OCI-LY7 (cell line): ENCODE data around the gene CEP112. TPM values are rescaled to one million over a fixed set of nuclear protein-coding genes. Genes with fewer than 3 reads are reported as not detected.

ENCODE experiments used
- BruUV-seq: library from RNA; stranded (reverse); fragments of 400-500 nt; replicated peaks from 2 replicates; lab custom pipeline; 2021; lab: Mats Ljungman, UMichigan
- CTCF ChIA-PET: fragments of 300-600 bp; sonication (Branson Sonifier 250); formaldehyde crosslinking; loops from one replicate; lab custom pipeline; 2022; ENCODE audit warnings: antibody characterized with exemption; ENCODE audit not compliant: unreplicated experiment; lab: Charles Lee
- POLR2A ChIA-PET: fragments of 300-600 bp; sonication (Branson Sonifier 250); formaldehyde crosslinking; loops from one replicate; lab custom pipeline; 2022; ENCODE audit warnings: antibody characterized with exemption; lab: Charles Lee
- DNase-seq: peaks from one replicate; pipeline ENCODE4 v3.0.0-alpha.2; 2015; ENCODE audit warnings: low spot score
- H2AFZ ChIP-seq: fragments of 200-600 bp; sonication (generic), shearing (Covaris generic); 2 replicates; pipeline ENCODE4 v1.6.1; 2014; ENCODE audit warnings: mild to moderate bottlenecking, antibody characterized with exemption, low read length, moderate library complexity
- H3K27ac ChIP-seq: fragments of 200-600 bp; sonication (generic); 2 replicates; pipeline ENCODE4 v1.5.1; 2014; ENCODE audit warnings: mixed run types, low read depth, mild to moderate bottlenecking, moderate library complexity, low read length, inconsistent platforms; ENCODE audit not compliant: poor library complexity, severe bottlenecking
- H3K36me3 ChIP-seq: fragments of 200-600 bp; sonication (generic); 2 replicates; pipeline ENCODE4 v1.6.1; 2014; ENCODE audit warnings: mild to moderate bottlenecking, antibody characterized with exemption, low read length, moderate library complexity, mixed read lengths; ENCODE audit not compliant: insufficient read depth
- H3K4me1 ChIP-seq: fragments of 200-600 bp; sonication (generic); 2 replicates; pipeline ENCODE4 v1.5.1; 2014; ENCODE audit warnings: mild to moderate bottlenecking, low read length; ENCODE audit not compliant: insufficient read depth, poor library complexity, severe bottlenecking
- H3K4me2 ChIP-seq: fragments of 200-600 bp; sonication (generic); 2 replicates; pipeline ENCODE4 v1.6.1; 2014; ENCODE audit warnings: mild to moderate bottlenecking, low read length
- H3K4me3 ChIP-seq: fragments of 200-600 bp; sonication (generic); 2 replicates; pipeline ENCODE4 v1.5.1; 2014; ENCODE audit warnings: mild to moderate bottlenecking, low read depth, low read length; ENCODE audit not compliant: poor library complexity, severe bottlenecking
- H3K79me2 ChIP-seq: fragments of 200-600 bp; sonication (generic); 2 replicates; pipeline ENCODE4 v1.6.1; 2016; ENCODE audit warnings: low read depth, mild to moderate bottlenecking, low read length, moderate library complexity, mixed read lengths; ENCODE audit not compliant: insufficient read depth
- H3K9me2 ChIP-seq: fragments of 200-600 bp; sonication (generic); 2 replicates; pipeline ENCODE4 v1.6.1; 2016; ENCODE audit warnings: mild to moderate bottlenecking, low read length, mixed read lengths; ENCODE audit not compliant: insufficient read depth
- H3K9me3 ChIP-seq: fragments of 200-600 bp; sonication (generic); 2 replicates; pipeline ENCODE4 v1.6.1; 2014; ENCODE audit warnings: mild to moderate bottlenecking, mixed run types, low read length, mixed read lengths
- H4K20me1 ChIP-seq: fragments of 200-600 bp; sonication (generic); 2 replicates; pipeline ENCODE4 v1.6.1; 2014; ENCODE audit warnings: mild to moderate bottlenecking, antibody characterized with exemption, low read length, moderate library complexity, mixed read lengths; ENCODE audit not compliant: insufficient read depth
- EZH2phosphoT487 ChIP-seq: fragments of 200-600 bp; sonication (generic); IDR thresholded peaks from 2 replicates; pipeline ENCODE4 v1.6.1; 2018; ENCODE audit warnings: low read depth, borderline replicate concordance, mild to moderate bottlenecking, mixed run types, antibody characterized with exemption, low read length, moderate library complexity, mixed read lengths
- intact Hi-C: fragments of 100-400 bp; cut with micrococcal nuclease; formaldehyde crosslinking; loops from one replicate; pipeline ENCODE4 v1.10.0; 2022; ENCODE audit not compliant: unreplicated experiment
- total RNA-seq, 2 experiments: library from RNA; depleted of rRNA in 1 of 2; stranded (reverse); fragments of >200 nt in 1 of 2; shearing (Covaris generic) in 1 of 2; gene quantifications; 2 replicates each; pipeline ENCODE4 v1.2.3, GENCODE V29; 2014 to 2022
- TF ChIP-seq, protein P1 (sequence below): fragments of 200-600 bp; sonication (generic); conservative IDR thresholded peaks from 2 replicates; pipeline ENCODE4 v1.5.1; 2014; ENCODE audit warnings: mild to moderate bottlenecking, antibody characterized with exemption, low read length, moderate library complexity, mixed read lengths

CEP112 gene
- total RNA-seq, 2 experiments from 2014 or later = 2.7 to 6.9 TPM

DNA sequence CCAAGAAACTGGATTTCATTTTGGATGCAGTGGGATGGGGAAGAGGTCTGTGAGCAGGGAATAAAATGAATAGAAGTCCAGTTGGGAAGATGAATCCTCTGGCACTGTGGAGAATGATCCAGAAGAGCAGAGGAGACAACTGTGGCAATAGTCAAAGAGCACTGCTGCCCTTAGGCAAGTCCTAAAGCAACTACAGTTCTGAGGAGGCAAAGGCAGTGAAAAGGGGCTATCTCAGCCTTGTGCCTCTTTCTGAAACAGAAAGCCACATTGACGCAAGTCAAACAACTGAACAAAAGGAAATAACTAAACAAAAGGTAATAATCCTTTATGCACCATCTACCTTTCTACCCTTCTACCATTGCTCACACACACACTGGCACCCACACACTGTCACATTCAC lies 392.5 kb downstream of the CEP112 start:
- ChIA-PET CTCF (no interaction called here), POLR2A (no interaction called here)
- H2AFZ ChIP-seq = no peak overlapping the region
- H3K79me2 ChIP-seq = no peaks in the 10 kb centered on the region
- intact Hi-C loops = loop anchor here (10.0 kb wide), 1 partner anchor 505 kb away; no protein-coding TSS in a partner anchor
- H3K9me2 ChIP-seq = no peaks in the 10 kb centered on the region
- no peak for TF ChIP-seq EZH2phosphoT487
- TF ChIP-seq, protein P1, sequence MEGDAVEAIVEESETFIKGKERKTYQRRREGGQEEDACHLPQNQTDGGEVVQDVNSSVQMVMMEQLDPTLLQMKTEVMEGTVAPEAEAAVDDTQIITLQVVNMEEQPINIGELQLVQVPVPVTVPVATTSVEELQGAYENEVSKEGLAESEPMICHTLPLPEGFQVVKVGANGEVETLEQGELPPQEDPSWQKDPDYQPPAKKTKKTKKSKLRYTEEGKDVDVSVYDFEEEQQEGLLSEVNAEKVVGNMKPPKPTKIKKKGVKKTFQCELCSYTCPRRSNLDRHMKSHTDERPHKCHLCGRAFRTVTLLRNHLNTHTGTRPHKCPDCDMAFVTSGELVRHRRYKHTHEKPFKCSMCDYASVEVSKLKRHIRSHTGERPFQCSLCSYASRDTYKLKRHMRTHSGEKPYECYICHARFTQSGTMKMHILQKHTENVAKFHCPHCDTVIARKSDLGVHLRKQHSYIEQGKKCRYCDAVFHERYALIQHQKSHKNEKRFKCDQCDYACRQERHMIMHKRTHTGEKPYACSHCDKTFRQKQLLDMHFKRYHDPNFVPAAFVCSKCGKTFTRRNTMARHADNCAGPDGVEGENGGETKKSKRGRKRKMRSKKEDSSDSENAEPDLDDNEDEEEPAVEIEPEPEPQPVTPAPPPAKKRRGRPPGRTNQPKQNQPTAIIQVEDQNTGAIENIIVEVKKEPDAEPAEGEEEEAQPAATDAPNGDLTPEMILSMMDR = no peak
- H3K36me3 ChIP-seq = no peaks in the 10 kb centered on the region
- H3K4me2 ChIP-seq = no peak overlapping the region
- no peak overlapping the region for H3K27ac ChIP-seq
- DNase-seq = no peak
- no peak overlapping the region for H3K4me3 ChIP-seq
- no peaks in the 10 kb centered on the region for H4K20me1 ChIP-seq
- H3K9me3 ChIP-seq = 0 out of 2 replicates have a peak, but pooled peaks cover 4% of the 10 kb centered on the region
- BruUV-seq = no TSS peak
- no peaks in the 10 kb centered on the region for H3K4me1 ChIP-seq

DNA sequence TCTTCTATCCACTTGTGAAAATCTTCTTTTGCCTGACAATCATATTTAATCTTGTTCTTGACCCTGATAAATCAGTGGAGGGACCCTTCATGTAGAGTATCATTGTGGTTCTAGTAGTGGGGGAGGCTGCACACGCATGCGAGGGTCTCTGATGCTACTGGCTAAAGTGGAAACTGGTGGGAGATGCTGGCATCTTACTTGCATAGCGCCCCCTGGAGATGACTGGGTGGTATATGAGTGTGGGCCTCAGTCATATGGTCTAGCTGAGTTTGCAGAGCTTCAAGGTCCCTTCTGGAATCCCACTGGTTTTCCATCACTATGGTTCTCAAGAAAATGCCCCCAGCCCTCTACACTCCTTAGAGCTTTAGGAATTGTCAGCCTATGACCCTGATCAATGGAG lies 394.1 kb downstream of the CEP112 start:
- BruUV-seq = no TSS peak
- Histone ChIP-seq H3K36me3 (no peaks in the 10 kb centered on the region), H3K27ac (no peak overlapping the region), H3K9me2 (no peaks in the 10 kb centered on the region), H3K4me3 (no peak overlapping the region), H3K79me2 (no peaks in the 10 kb centered on the region), H2AFZ (no peak overlapping the region), H4K20me1 (no peaks in the 10 kb centered on the region), H3K9me3 (0 out of 2 replicates have a peak, but pooled peaks cover 4% of the 10 kb centered on the region), H3K4me1 (no peaks in the 10 kb centered on the region), H3K4me2 (no peak overlapping the region)
- ChIA-PET CTCF (interaction anchor here (0.6 kb wide), 1 partner anchor 771 kb away, joined by 4 read pairs; no protein-coding TSS in a partner anchor), POLR2A (interaction anchor here (0.7 kb wide), 1 partner anchor 50 kb away, joined by 3 read pairs; no protein-coding TSS in a partner anchor)
- DNase-seq = peak; percentile 16
- intact Hi-C loops = loop anchor here (10.0 kb wide), 1 partner anchor 503 kb away; no protein-coding TSS in a partner anchor
- TF ChIP-seq, protein P1 = peak; percentile 70
- TF ChIP-seq EZH2phosphoT487 = no peak

DNA sequence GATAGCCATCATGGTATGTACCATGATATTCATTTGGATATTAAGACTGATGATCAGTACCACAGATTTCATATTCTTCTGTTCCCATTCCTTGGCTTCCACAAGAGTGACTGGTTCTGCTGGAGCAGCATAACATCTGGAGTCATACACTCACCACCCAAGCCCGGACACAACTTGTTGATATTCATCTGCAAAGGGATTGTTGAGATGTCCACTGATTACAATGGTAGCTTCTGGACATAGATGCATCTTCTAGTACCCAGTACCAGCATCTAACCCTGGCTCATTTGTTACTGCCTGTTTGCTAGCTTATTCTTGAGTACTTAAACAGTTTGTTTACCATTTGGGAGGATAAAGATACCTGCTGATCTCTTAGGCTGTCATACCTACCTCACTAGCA lies 394.8 kb downstream of the CEP112 start:
- Histone ChIP-seq H3K27ac (no peak overlapping the region), H3K9me3 (0 out of 2 replicates have a peak, but pooled peaks cover 4% of the 10 kb centered on the region), H4K20me1 (no peaks in the 10 kb centered on the region), H3K79me2 (no peaks in the 10 kb centered on the region), H3K9me2 (no peaks in the 10 kb centered on the region), H3K4me1 (no peaks in the 10 kb centered on the region), H2AFZ (no peak overlapping the region), H3K4me2 (no peak overlapping the region), H3K36me3 (no peaks in the 10 kb centered on the region), H3K4me3 (no peak overlapping the region)
- CTCF ChIA-PET = interaction anchor here (0.6 to 0.7 kb wide), 2 partner anchors 504 to 772 kb away, joined by 3 to 4 read pairs; no protein-coding TSS in a partner anchor
- BruUV-seq = no TSS peak
- DNase-seq = no peak
- POLR2A ChIA-PET = interaction anchor here (0.6 to 0.7 kb wide), 2 partner anchors 51 to 274 kb away, joined by 3 read pairs; no protein-coding TSS in a partner anchor
- TF ChIP-seq EZH2phosphoT487 = no peak
- TF ChIP-seq, protein P1 = no peak
- intact Hi-C loops = loop anchor here (10.0 kb wide), 1 partner anchor 502 kb away; no protein-coding TSS in a partner anchor
